Body of pancreas (tissue), 4 donors: ENCODE measurements around the gene PKN1. TPM values are rescaled to one million over a fixed set of nuclear protein-coding genes. Genes with fewer than 3 reads are reported as not detected.

Experiments
- ATAC-seq: fragments of 150-250 bp; one replicate; pipeline ENCODE4 v1.9.1; 2016
- DNase-seq, 4 donors: peaks; one replicate each; pipeline ENCODE4 v3.0.0-alpha.2; 2019
- H3K27ac ChIP-seq, 4 donors: fragments of 200-600 bp; sonication (generic); 1 replicate in 3 of 4; 2 replicates in 1 of 4; pipeline versions ENCODE4 v1.5.1 to v1.6.1; 2016 to 2019; ENCODE audit warnings: mild to moderate bottlenecking in 1 of 4, mixed read lengths in 1 of 4, moderate library complexity in 1 of 4
- H3K27me3 ChIP-seq, 2 donors: fragments of 200-600 bp; sonication (generic); one replicate each; pipeline ENCODE4 v1.6.0; 2016; ENCODE audit warnings: mild to moderate bottlenecking in 1 of 2
- H3K36me3 ChIP-seq, 2 donors: fragments of 200-600 bp; sonication (generic); replicated peaks in 1 of 2; 2 replicates each; pipeline ENCODE4 v1.5.1; 2016; ENCODE audit warnings: low read depth in 2 of 2; ENCODE audit not compliant: insufficient read depth in 1 of 2
- H3K4me1 ChIP-seq: fragments of 200-600 bp; sonication (generic); one replicate; pipeline ENCODE4 v1.6.0; 2016
- H3K4me3 ChIP-seq, 2 donors: fragments of 200-600 bp; sonication (generic); 1 replicate in 1 of 2; 2 replicates in 1 of 2; pipeline ENCODE4 v1.5.1; 2016 to 2019
- H3K9me3 ChIP-seq, 3 donors: fragments of 200-600 bp; sonication (generic); 1 replicate in 2 of 3; 2 replicates in 1 of 3; pipeline ENCODE4 v1.5.1; 2016
- CTCF ChIP-seq, 7 experiments: fragments of 450-650 bp in 4 of 7; fragments of 200-600 bp in 3 of 7; sonication (generic) in 3 of 7; IDR thresholded peaks; one replicate each; pipeline ENCODE4 v1.5.1; 2016 to 2019; ENCODE audit warnings: antibody characterized with exemption in 7 of 7
- POLR2A ChIP-seq, 3 donors: fragments of 450-650 bp; IDR thresholded peaks; one replicate each; pipeline ENCODE4 v1.6.1; 2016; ENCODE audit warnings: antibody characterized with exemption in 3 of 3, mild to moderate bottlenecking in 2 of 3
- WGBS, 2 donors: methylation state at CpG; one replicate each; pipeline ENCODE4 v1.1.5; 2017; 5-methylcytosine and 5-hydroxymethylcytosine counted together
- intact Hi-C: fragments of 100-400 bp; cut with DNase I; formaldehyde crosslinking; loops from one replicate; pipeline ENCODE4 v1.15.1; 2023
- total RNA-seq, 2 donors: library from RNA; depleted of rRNA; stranded (reverse); fragments of >200 nt; gene quantifications; one replicate each; pipeline ENCODE4 v1.1.0, GENCODE V29; 2016

PKN1 gene
- total RNA-seq, 2 donors from 2014 or later, result 82.5 to 83.4 TPM

- H3K27me3 ChIP-seq, result no peaks in the 10 kb centered on the region
- ATAC-seq (no peak), DNase-seq (no peak)
- TF ChIP-seq CTCF (IDR thresholded peaks at IDR 0.05), result no peak
- no peak overlapping the region for H3K4me3 ChIP-seq
- peak overlapping the region in 3 of 4 donors; percentile 67 to 79 (median 69) for H3K27ac ChIP-seq
- intact Hi-C loops, result no loop called here
- no peaks in the 10 kb centered on the region for H3K9me3 ChIP-seq
- H3K36me3 ChIP-seq, result no peaks in the 10 kb centered on the region
- 80% methylated on average over 14 to 17 of the region's 17 CpGs for WGBS, 2 donors
- peaks cover 32% of the 10 kb centered on the region for H3K4me1 ChIP-seq
Measured at GRCh38 chr19:14435320-14436050, 2.4 kb downstream of the PKN1 start.

- H3K27ac ChIP-seq, result no peak overlapping the region
- 91 to 98% methylated on average over 5 to 7 of the region's 7 CpGs for WGBS, 2 donors
- peaks cover 0 to 7% of the 10 kb centered on the region in 2 donors for H3K36me3 ChIP-seq
- no peak overlapping the region for H3K4me3 ChIP-seq
- peaks cover 20% of the 10 kb centered on the region for H3K4me1 ChIP-seq
- TF ChIP-seq CTCF (IDR thresholded peaks at IDR 0.05), result no peak
- no peak for TF ChIP-seq POLR2A (IDR thresholded peaks at IDR 0.05)
- DNase-seq, result no peak
- ATAC-seq, result no peak
- intact Hi-C loops, result no loop called here
- H3K9me3 ChIP-seq, result no peaks in the 10 kb centered on the region
- no peaks in the 10 kb centered on the region for H3K27me3 ChIP-seq
Measured at GRCh38 chr19:14437578-14438140, 4.6 kb downstream of the PKN1 start.

- WGBS, 2 donors, result 62 to 73% methylated on average over 8 to 9 of the region's 9 CpGs
- no peak overlapping the region for H3K4me3 ChIP-seq
- peaks cover 0 to 19% of the 10 kb centered on the region in 2 donors for H3K36me3 ChIP-seq
- DNase-seq, result no peak
- intact Hi-C loops, result no loop called here
- no peak overlapping the region for H3K27ac ChIP-seq
- no peaks in the 10 kb centered on the region for H3K9me3 ChIP-seq
- H3K27me3 ChIP-seq, result no peaks in the 10 kb centered on the region
- TF ChIP-seq CTCF (IDR thresholded peaks at IDR 0.05) (no peak), POLR2A (IDR thresholded peaks at IDR 0.05) (no peak)
- no peak for ATAC-seq
- H3K4me1 ChIP-seq, result peaks cover 14% of the 10 kb centered on the region
Measured at GRCh38 chr19:14439014-14439413, 5.9 kb downstream of the PKN1 start.

- intact Hi-C loops, result no loop called here
- DNase-seq (peak in 3 of 4 donors; percentile 39 to 70 (median 45)), ATAC-seq (no peak)
- TF ChIP-seq CTCF (IDR thresholded peaks at IDR 0.05) (no peak), POLR2A (IDR thresholded peaks at IDR 0.05) (no peak)
- H3K9me3 ChIP-seq, result no peaks in the 10 kb centered on the region
- H3K27me3 ChIP-seq, result no peaks in the 10 kb centered on the region
- H3K36me3 ChIP-seq, result peaks cover 0 to 27% of the 10 kb centered on the region in 2 donors
- peaks cover 3% of the 10 kb centered on the region for H3K4me1 ChIP-seq
- H3K27ac ChIP-seq, result peak overlapping the region in 1 of 4 donors; percentile 37
- 64 to 71% methylated on average over 9 of the region's 9 CpGs for WGBS, 2 donors
- H3K4me3 ChIP-seq, result no peak overlapping the region
Measured at GRCh38 chr19:14440049-14440448, 6.9 kb downstream of the PKN1 start.
